CD14-positive monocyte (primary cell): ENCODE results near the gene ZCWPW1. TPM values are rescaled to one million over a fixed set of nuclear protein-coding genes. Genes with fewer than 3 reads are reported as not detected.

Experiments
- DNase-seq, 3 donors: peaks; one replicate each; pipeline ENCODE4 v3.0.0-alpha.2; 2011 to 2022
- H2AFZ ChIP-seq: 2 replicates; pipeline ENCODE4 v1.6.0; 2012; ENCODE audit warnings: mild to moderate bottlenecking, low read depth, low read length, inconsistent platforms; ENCODE audit not compliant: insufficient read depth, poor library complexity, severe bottlenecking
- H3K27ac ChIP-seq, 2 donors: 1 replicate in 1 of 2; 2 replicates in 1 of 2; pipeline ENCODE4 v1.5.1; 2012 to 2013; ENCODE audit warnings: low read length in 2 of 2, control low read depth in 1 of 2, inconsistent platforms in 1 of 2, low read depth in 1 of 2, mild to moderate bottlenecking in 1 of 2
- H3K27me3 ChIP-seq, 2 donors: one replicate each; pipeline versions ENCODE4 v1.6.0 to v1.6.1; 2011 to 2013; ENCODE audit warnings: low read length in 2 of 2; ENCODE audit not compliant: control insufficient read depth in 2 of 2, insufficient read depth in 2 of 2
- H3K36me3 ChIP-seq, 2 donors: replicated peaks in 1 of 2; 1 replicate in 1 of 2; 2 replicates in 1 of 2; pipeline versions ENCODE4 v1.5.1 to v1.6.1; 2012 to 2013; ENCODE audit warnings: low read length in 2 of 2, control low read depth in 1 of 2, inconsistent platforms in 1 of 2, mild to moderate bottlenecking in 1 of 2; ENCODE audit not compliant: insufficient read depth in 2 of 2, control insufficient read depth in 1 of 2
- H3K4me1 ChIP-seq, 2 donors: 1 replicate in 1 of 2; 2 replicates in 1 of 2; pipeline versions ENCODE4 v1.5.1 to v1.6.1; 2012 to 2013; ENCODE audit warnings: low read length in 2 of 2, control low read depth in 1 of 2, inconsistent platforms in 1 of 2, mild to moderate bottlenecking in 1 of 2, moderate library complexity in 1 of 2; ENCODE audit not compliant: insufficient read depth in 2 of 2, control insufficient read depth in 1 of 2
- H3K4me2 ChIP-seq: replicated peaks from 2 replicates; pipeline ENCODE3; 2012; ENCODE audit warnings: low read length, moderate library complexity, mild to moderate bottlenecking; ENCODE audit not compliant: poor library complexity, severe bottlenecking; ENCODE audit errors: extremely low read depth
- H3K4me3 ChIP-seq, 3 experiments: fragments of 200-600 bp in 1 of 3; sonication (generic) in 1 of 3; replicated peaks in 1 of 3; 1 replicate in 2 of 3; 2 replicates in 1 of 3; pipeline ENCODE4 v1.5.1; 2011 to 2013; ENCODE audit warnings: low read length in 3 of 3, mild to moderate bottlenecking in 3 of 3, control low read depth in 2 of 3, low read depth in 2 of 3, inconsistent platforms in 1 of 3, moderate library complexity in 1 of 3
- H3K79me2 ChIP-seq: 2 replicates; pipeline ENCODE4 v1.6.0; 2012; ENCODE audit warnings: mild to moderate bottlenecking, control low read depth, inconsistent platforms, low read length, moderate library complexity; ENCODE audit not compliant: insufficient read depth
- H3K9ac ChIP-seq: 2 replicates; pipeline ENCODE4 v1.6.0; 2017; ENCODE audit warnings: low read length, mild to moderate bottlenecking; ENCODE audit not compliant: insufficient read depth, poor library complexity, severe bottlenecking
- H3K9me3 ChIP-seq, 2 donors: replicated peaks in 1 of 2; 1 replicate in 1 of 2; 2 replicates in 1 of 2; pipeline versions ENCODE4 v1.5.1 to v1.6.1; 2012 to 2013; ENCODE audit warnings: low read length in 2 of 2, control low read depth in 1 of 2; ENCODE audit not compliant: control insufficient read depth in 1 of 2, insufficient read depth in 1 of 2
- H4K20me1 ChIP-seq: 2 replicates; pipeline ENCODE4 v1.6.0; 2012; ENCODE audit warnings: mild to moderate bottlenecking, low read length, control low read depth, moderate library complexity; ENCODE audit not compliant: insufficient read depth
- H3K27ac Mint-ChIP-seq, 7 donors: one replicate each; pipeline ENCODE4 v1.8.0; 2020; ENCODE audit warnings: mild to moderate bottlenecking in 7 of 7, mixed read lengths in 7 of 7, moderate library complexity in 6 of 7, inconsistent platforms in 2 of 7
- H3K27me3 Mint-ChIP-seq, 3 donors: one replicate each; pipeline ENCODE4 v1.8.0; 2021 to 2022; ENCODE audit warnings: low read depth in 3 of 3, mild to moderate bottlenecking in 3 of 3, mixed read lengths in 3 of 3, moderate library complexity in 3 of 3, inconsistent platforms in 1 of 3
- H3K36me3 Mint-ChIP-seq, 2 donors: one replicate each; pipeline ENCODE4 v1.8.0; 2020; ENCODE audit warnings: mixed read lengths in 2 of 2, inconsistent platforms in 1 of 2, mild to moderate bottlenecking in 1 of 2
- H3K4me1 Mint-ChIP-seq: one replicate; pipeline ENCODE4 v1.8.0; 2020; ENCODE audit warnings: mild to moderate bottlenecking, mixed read lengths
- H3K4me3 Mint-ChIP-seq, 2 donors: one replicate each; pipeline ENCODE4 v1.8.0; 2020; ENCODE audit warnings: mild to moderate bottlenecking in 2 of 2, mixed read lengths in 2 of 2, moderate library complexity in 1 of 2
- H3K9me3 Mint-ChIP-seq, 7 donors: one replicate each; pipeline ENCODE4 v1.8.0; 2020 to 2022; ENCODE audit warnings: mixed read lengths in 7 of 7, mild to moderate bottlenecking in 6 of 7, moderate library complexity in 6 of 7, inconsistent platforms in 2 of 7
- CTCF ChIP-seq: fragments of 200-600 bp; IDR thresholded peaks from one replicate; pipeline ENCODE4 v1.8.0; 2022; ENCODE audit warnings: antibody characterized with exemption, mild to moderate bottlenecking
- whole genome bisulfite sequencing: methylation state at CpG from one replicate; pipeline ENCODE4 v1.1.5; 2013; ENCODE audit warnings: missing lambda C conversion rate; ENCODE audit not compliant: insufficient coverage; 5-methylcytosine and 5-hydroxymethylcytosine counted together
- intact Hi-C, 2 donors: fragments of 100-400 bp; cut with micrococcal nuclease; formaldehyde crosslinking; loops; one replicate each; pipeline versions ENCODE4 v1.15.0 to v1.15.1; 2023
- polyA plus RNA-seq, 3 donors: library from polyadenylated mRNA; depleted of rRNA in 1 of 3; unstranded in 2 of 3; stranded (reverse) in 1 of 3; fragments of 300-500 nt in 2 of 3; fragments of >200 nt in 1 of 3; fragmentation: Illumina TruSeq in 2 of 3; gene quantifications; 1 replicate in 2 of 3; 2 replicates in 1 of 3; pipeline ENCODE4 v1.2.3, GENCODE V29; 2012 to 2021

The ZCWPW1 gene
- polyA plus RNA-seq, 3 donors: 0.60 to 1.9 (median 1.2) TPM

- Histone ChIP-seq H4K20me1 (no peaks in the 10 kb centered on the region), H3K4me1 (peaks cover 19 to 25% of the 10 kb centered on the region in 2 donors), H3K79me2 (peaks cover 2% of the 10 kb centered on the region), H3K27ac (peak overlapping the region in 1 of 2 donors; percentile 64), H3K4me2 (no peak overlapping the region), H3K9ac (no peak overlapping the region), H3K36me3 (peaks cover 78 to 98% of the 10 kb centered on the region in 2 donors), H2AFZ (no peak overlapping the region), H3K27me3 (no peaks in the 10 kb centered on the region), H3K4me3 (no peak overlapping the region), H3K9me3 (no peaks in the 10 kb centered on the region)
- Mint-ChIP-seq H3K4me1 (peaks cover 28% of the 10 kb centered on the region), H3K36me3 (peaks cover 60 to 92% of the 10 kb centered on the region in 2 donors), H3K27ac (peak overlapping the region in 4 of 7 donors; percentile 5 to 83 (median 50)), H3K4me3 (no peak overlapping the region), H3K9me3 (no peaks in the 10 kb centered on the region), H3K27me3 (peaks cover 0 to 3% (median 2%) of the 10 kb centered on the region in 3 donors)
- DNase-seq: no peak
- TF ChIP-seq CTCF: no peak
- intact Hi-C loops: loop anchor here (5.0 to 10.0 kb wide), 2 partner anchors 50 to 212 kb away; partner anchors contain the start of gene LAMTOR4 (in 1 of the 2)
- WGBS: 83% methylated on average over 2 of the region's 6 CpGs
Observed at GRCh38 chr7:100357131-100357561, 71.4 kb downstream of the ZCWPW1 start.

- intact Hi-C loops: loop anchor here (5.0 to 10.0 kb wide), 2 partner anchors 51 to 212 kb away; partner anchors contain the start of gene LAMTOR4 (in 1 of the 2)
- H3K4me3 Mint-ChIP-seq: no peak overlapping the region
- H3K4me1 ChIP-seq: peaks cover 19 to 25% of the 10 kb centered on the region in 2 donors
Observed at GRCh38 chr7:100356416-100357068, 72.0 kb downstream of the ZCWPW1 start.

More at GRCh38 chr7:100356416-100357068, 72.0 kb downstream of the ZCWPW1 start:
- 84% methylated on average over 6 of the region's 8 CpGs for WGBS
- H3K4me3 ChIP-seq: no peak overlapping the region
- peak overlapping the region; percentile 8 for H3K9ac ChIP-seq
- Mint-ChIP-seq H3K4me1 (peaks cover 28% of the 10 kb centered on the region), H3K27me3 (peaks cover 0 to 3% (median 2%) of the 10 kb centered on the region in 3 donors), H3K9me3 (no peaks in the 10 kb centered on the region), H3K36me3 (peaks cover 57 to 88% of the 10 kb centered on the region in 2 donors), H3K27ac (peak overlapping the region in 4 of 7 donors; percentile 6 to 83 (median 62))
- H4K20me1 ChIP-seq: no peaks in the 10 kb centered on the region
- no peaks in the 10 kb centered on the region for H3K27me3 ChIP-seq
- peak overlapping the region; percentile 5 to 64 for H3K27ac ChIP-seq
- no peak for TF ChIP-seq CTCF
- peaks cover 75 to 98% of the 10 kb centered on the region in 2 donors for H3K36me3 ChIP-seq
- H2AFZ ChIP-seq: no peak overlapping the region
- H3K79me2 ChIP-seq: peaks cover 2% of the 10 kb centered on the region
- no peaks in the 10 kb centered on the region for H3K9me3 ChIP-seq
- no peak for DNase-seq
- H3K4me2 ChIP-seq: no peak overlapping the region
